ENCODE measurements around the gene HOXD1.

HOXD1 gene

GRCh38 chr2:176152350-176153181, 35.9 kb upstream of the HOXD1 start:
- no peak for DNase-seq (ENCODE audit: low spot score)

- DNase-seq (ENCODE audit: low spot score): no peak
Measured at GRCh38 chr2:176154576-176155252, 33.8 kb upstream of the HOXD1 start.

GRCh38 chr2:176155356-176156044, 33.0 kb upstream of the HOXD1 start:
- no peak for DNase-seq (ENCODE audit: low spot score)

GRCh38 chr2:176156301-176156806, 32.1 kb upstream of the HOXD1 start:
- DNase-seq (ENCODE audit: low spot score): no peak

- DNase-seq (ENCODE audit: low spot score): no peak
Measured at GRCh38 chr2:176156807-176157498, 31.5 kb upstream of the HOXD1 start, which contains the start of gene HOXD3. Gene HOXD3, plus strand, starts transcription at chr2:176157307. Its CDS starts 11,808 bp downstream, at chr2:176169115.

GRCh38 chr2:176157499-176158185, 30.8 kb upstream of the HOXD1 start:
- DNase-seq (ENCODE audit: low spot score): no peak

- no peak for DNase-seq (ENCODE audit: low spot score)
Measured at GRCh38 chr2:176158186-176158591, 30.3 kb upstream of the HOXD1 start.

- no peak for DNase-seq (ENCODE audit: low spot score)
Measured at GRCh38 chr2:176158855-176159662, 29.4 kb upstream of the HOXD1 start.

- DNase-seq (ENCODE audit: low spot score): no peak
Measured at GRCh38 chr2:176159663-176160250, 28.7 kb upstream of the HOXD1 start.

- DNase-seq (ENCODE audit: low spot score): no peak
Measured at GRCh38 chr2:176160251-176160985, 28.1 kb upstream of the HOXD1 start.

- DNase-seq (ENCODE audit: low spot score): no peak
Measured at GRCh38 chr2:176160986-176161824, 27.3 kb upstream of the HOXD1 start.

GRCh38 chr2:176161825-176162626, 26.4 kb upstream of the HOXD1 start:
- no peak for DNase-seq (ENCODE audit: low spot score)

GRCh38 chr2:176162911-176163671, 25.4 kb upstream of the HOXD1 start:
- DNase-seq (ENCODE audit: low spot score): no peak

GRCh38 chr2:176163672-176164056, 24.8 kb upstream of the HOXD1 start:
- no peak for DNase-seq (ENCODE audit: low spot score)

GRCh38 chr2:176164201-176164600, 24.3 kb upstream of the HOXD1 start:
- DNase-seq (ENCODE audit: low spot score): no peak

- no peak for DNase-seq (ENCODE audit: low spot score)
Measured at GRCh38 chr2:176164611-176165369, 23.7 kb upstream of the HOXD1 start.

Data from Ammon's horn (tissue), 1 donor.